ENCODE data around the gene CTSZ.

The CTSZ gene

GRCh38 chr20:59046862-59047261 is 39.8 kb upstream of the CTSZ start:
- no peak for TF ChIP-seq CTCF (IDR thresholded peaks at IDR 0.05; ENCODE audit: insufficient read depth, low read length)
- TF ChIP-seq POLR2AphosphoS5 (IDR thresholded peaks at IDR 0.05; ENCODE audit: low read depth), result no peak
- no peak for TF ChIP-seq GABPA (IDR thresholded peaks at IDR 0.05; ENCODE audit: low read depth)
- TF ChIP-seq SPI1 (IDR thresholded peaks at IDR 0.05; ENCODE audit: borderline replicate concordance, low read depth), result no peak
- no peak for TF ChIP-seq REST (IDR thresholded peaks at IDR 0.05; ENCODE audit: insufficient replicate concordance, low read depth)

GRCh38 chr20:59044796-59045195 is 37.7 kb upstream of the CTSZ start:
- no peak for DNase-seq (ENCODE audit: low read depth in 1 of 2, low spot score in 1 of 2)
- no peak for TF ChIP-seq CTCF (IDR thresholded peaks at IDR 0.05; ENCODE audit: insufficient read depth, low read length)
- TF ChIP-seq GABPA (IDR thresholded peaks at IDR 0.05; ENCODE audit: low read depth), result no peak
- no peak for TF ChIP-seq SPI1 (IDR thresholded peaks at IDR 0.05; ENCODE audit: borderline replicate concordance, low read depth)
- no peak for TF ChIP-seq REST (IDR thresholded peaks at IDR 0.05; ENCODE audit: insufficient replicate concordance, low read depth)
- TF ChIP-seq POLR2AphosphoS5 (IDR thresholded peaks at IDR 0.05; ENCODE audit: low read depth), result no peak
- no peak overlapping the region for H3K27ac ChIP-seq (replicated peaks)
- no peak overlapping the region for H3K4me3 ChIP-seq (replicated peaks; ENCODE audit: insufficient read depth, low read length)
- H3K27me3 ChIP-seq (ENCODE audit: insufficient read depth, poor library complexity, severe bottlenecking), result peaks cover 3% of the 10 kb centered on the region

More at GRCh38 chr20:59046862-59047261, 39.8 kb upstream of the CTSZ start:
- H3K4me3 ChIP-seq (replicated peaks; ENCODE audit: insufficient read depth, low read length), result no peak overlapping the region
- no peak for DNase-seq (ENCODE audit: low read depth in 1 of 2, low spot score in 1 of 2)
- H3K27ac ChIP-seq (replicated peaks), result no peak overlapping the region
- H3K27me3 ChIP-seq (ENCODE audit: insufficient read depth, poor library complexity, severe bottlenecking), result peaks cover 12% of the 10 kb centered on the region

- Histone ChIP-seq H3K27me3 (ENCODE audit: insufficient read depth, poor library complexity, severe bottlenecking) (peaks cover 3% of the 10 kb centered on the region), H3K4me3 (replicated peaks; ENCODE audit: insufficient read depth, low read length) (no peak overlapping the region), H3K27ac (replicated peaks) (no peak overlapping the region)
- TF ChIP-seq GABPA (IDR thresholded peaks at IDR 0.05; ENCODE audit: low read depth) (no peak), SPI1 (IDR thresholded peaks at IDR 0.05; ENCODE audit: borderline replicate concordance, low read depth) (no peak), REST (IDR thresholded peaks at IDR 0.05; ENCODE audit: insufficient replicate concordance, low read depth) (no peak), CTCF (IDR thresholded peaks at IDR 0.05; ENCODE audit: insufficient read depth, low read length) (no peak), POLR2AphosphoS5 (IDR thresholded peaks at IDR 0.05; ENCODE audit: low read depth) (no peak)
- no peak for DNase-seq (ENCODE audit: low read depth in 1 of 2, low spot score in 1 of 2)
Observed at GRCh38 chr20:59044295-59044694, 37.2 kb upstream of the CTSZ start.
